NB4 (cell line): ENCODE data around the gene MB.

Experiments
- DNase-seq: peaks from one replicate; pipeline ENCODE4 v3.0.0; 2010; ENCODE audit warnings: low read depth
- H3K4me3 ChIP-seq: one replicate; pipeline ENCODE4 v1.5.1; 2011; ENCODE audit warnings: mild to moderate bottlenecking, low read depth, low read length, moderate library complexity
- MYC ChIP-seq: IDR thresholded peaks from 2 replicates; pipeline ENCODE4 v1.6.1; 2011; ENCODE audit warnings: low read depth, low read length
- POLR2A ChIP-seq: IDR thresholded peaks from 2 replicates; pipeline ENCODE4 v1.6.1; 2011; ENCODE audit warnings: mild to moderate bottlenecking; ENCODE audit not compliant: insufficient read length; ENCODE audit errors: extremely low read depth
- TF ChIP-seq, protein P1 (sequence below): IDR thresholded peaks from one replicate; pipeline ENCODE4 v1.5.1; 2012; ENCODE audit warnings: low read depth, low read length
- TF ChIP-seq, protein P2 (sequence below): IDR thresholded peaks from 2 replicates; pipeline ENCODE4 v1.6.1; 2011; ENCODE audit warnings: low read depth, low read length

Gene MB

DNA sequence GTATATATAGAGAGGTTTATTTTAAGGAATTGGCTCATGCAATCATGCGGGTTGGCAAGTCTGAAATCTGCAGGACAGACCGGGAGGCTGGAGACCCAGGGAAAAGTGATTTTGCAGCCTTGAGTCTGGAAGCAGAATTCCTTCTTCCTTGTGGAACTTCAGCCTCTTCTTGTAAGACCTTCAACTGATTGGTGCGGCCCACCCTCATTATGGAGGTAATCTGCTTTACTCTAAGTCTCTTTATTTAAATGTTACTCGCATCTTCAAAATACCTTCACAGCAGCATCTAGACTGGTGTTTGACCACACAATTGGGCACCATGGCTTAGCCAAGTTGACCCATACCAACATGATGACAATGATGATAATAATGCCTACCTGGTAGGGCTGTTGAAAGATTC lies 17.8 kb downstream of the MB start:
- TF ChIP-seq, protein P1, sequence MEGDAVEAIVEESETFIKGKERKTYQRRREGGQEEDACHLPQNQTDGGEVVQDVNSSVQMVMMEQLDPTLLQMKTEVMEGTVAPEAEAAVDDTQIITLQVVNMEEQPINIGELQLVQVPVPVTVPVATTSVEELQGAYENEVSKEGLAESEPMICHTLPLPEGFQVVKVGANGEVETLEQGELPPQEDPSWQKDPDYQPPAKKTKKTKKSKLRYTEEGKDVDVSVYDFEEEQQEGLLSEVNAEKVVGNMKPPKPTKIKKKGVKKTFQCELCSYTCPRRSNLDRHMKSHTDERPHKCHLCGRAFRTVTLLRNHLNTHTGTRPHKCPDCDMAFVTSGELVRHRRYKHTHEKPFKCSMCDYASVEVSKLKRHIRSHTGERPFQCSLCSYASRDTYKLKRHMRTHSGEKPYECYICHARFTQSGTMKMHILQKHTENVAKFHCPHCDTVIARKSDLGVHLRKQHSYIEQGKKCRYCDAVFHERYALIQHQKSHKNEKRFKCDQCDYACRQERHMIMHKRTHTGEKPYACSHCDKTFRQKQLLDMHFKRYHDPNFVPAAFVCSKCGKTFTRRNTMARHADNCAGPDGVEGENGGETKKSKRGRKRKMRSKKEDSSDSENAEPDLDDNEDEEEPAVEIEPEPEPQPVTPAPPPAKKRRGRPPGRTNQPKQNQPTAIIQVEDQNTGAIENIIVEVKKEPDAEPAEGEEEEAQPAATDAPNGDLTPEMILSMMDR = no peak
- no peak for TF ChIP-seq MYC
- H3K4me3 ChIP-seq = no peak overlapping the region
- DNase-seq = no peak

DNA sequence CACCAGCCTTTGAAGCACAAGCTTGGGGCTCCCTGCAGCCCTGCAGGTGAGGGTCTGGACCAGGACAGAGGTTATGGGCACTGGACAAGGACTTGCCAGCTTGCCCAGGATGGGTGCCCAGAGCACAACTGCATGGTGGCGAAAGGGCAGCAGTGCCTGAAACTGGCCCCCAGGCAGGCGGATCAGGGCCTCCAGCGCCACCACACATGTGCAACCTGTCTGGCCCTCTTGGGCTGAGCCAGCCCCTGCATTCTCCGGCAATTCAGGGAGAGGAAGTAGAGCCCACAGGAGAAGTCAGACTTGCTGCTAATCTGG lies 18.8 kb downstream of the MB start:
- no peak overlapping the region for H3K4me3 ChIP-seq
- DNase-seq = no peak
- no peak for TF ChIP-seq POLR2A
- TF ChIP-seq, protein P1 = no peak
- TF ChIP-seq, protein P2, sequence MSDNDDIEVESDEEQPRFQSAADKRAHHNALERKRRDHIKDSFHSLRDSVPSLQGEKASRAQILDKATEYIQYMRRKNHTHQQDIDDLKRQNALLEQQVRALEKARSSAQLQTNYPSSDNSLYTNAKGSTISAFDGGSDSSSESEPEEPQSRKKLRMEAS = no peak
- TF ChIP-seq MYC = no peak

DNA sequence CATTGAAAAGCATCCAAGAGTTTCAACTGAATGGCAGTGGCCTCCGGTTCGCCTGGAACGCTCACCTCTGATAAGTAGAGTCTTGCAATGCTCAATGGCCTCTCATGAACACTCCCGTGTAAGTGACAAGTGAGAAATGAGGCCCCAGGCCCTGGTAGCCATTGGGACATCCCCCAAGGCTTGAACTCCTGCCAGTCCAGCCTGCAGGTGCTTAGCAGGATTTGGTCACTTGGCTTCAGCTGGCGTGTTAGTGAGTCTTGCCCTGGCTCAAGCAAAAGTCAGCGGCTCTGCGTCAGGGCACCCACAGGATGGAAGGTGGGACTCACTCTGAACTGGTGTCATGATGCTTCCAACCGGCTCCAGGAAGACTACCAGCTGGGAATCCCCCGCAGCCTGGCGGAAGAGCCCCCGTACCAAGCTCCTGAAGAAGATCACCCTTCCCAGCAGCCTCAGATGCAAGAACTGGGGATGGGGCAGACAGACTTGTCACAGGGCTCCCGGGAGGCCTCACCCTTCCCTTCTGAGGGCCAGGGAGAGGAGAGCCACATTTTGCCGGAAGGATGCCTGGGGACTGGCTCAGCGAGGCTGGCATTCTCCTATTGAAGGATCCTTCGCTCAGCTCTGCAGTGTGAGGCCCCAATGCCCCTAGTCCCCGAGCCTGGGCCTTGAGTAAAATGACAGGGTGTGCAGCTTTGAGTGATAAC lies 19.3 kb downstream of the MB start:
- H3K4me3 ChIP-seq = no peak overlapping the region
- no peak for DNase-seq
- TF ChIP-seq MYC (no peak), POLR2A (no peak)
- TF ChIP-seq, protein P1 = no peak
- TF ChIP-seq, protein P2 = no peak

DNA sequence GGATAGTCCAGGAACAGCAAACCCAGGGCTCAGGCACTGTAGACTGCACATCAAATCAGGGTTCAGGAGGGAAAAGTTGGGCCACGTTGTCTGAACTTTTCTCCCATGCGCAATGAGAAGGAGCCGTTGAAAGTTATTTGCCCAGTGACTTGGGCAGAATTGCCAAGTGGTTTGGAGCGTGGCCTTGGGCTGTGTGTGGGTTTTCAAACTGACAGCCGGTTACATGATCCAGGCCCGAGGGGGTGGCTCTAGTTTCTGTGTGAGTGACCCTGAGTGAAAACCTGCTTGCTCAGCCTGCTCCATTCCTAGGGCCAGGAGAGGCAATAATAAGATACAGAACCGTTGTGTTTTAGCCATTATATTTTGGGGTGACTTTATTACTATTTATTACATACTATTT lies 20.3 kb downstream of the MB start:
- TF ChIP-seq, protein P2 = no peak
- no peak for TF ChIP-seq POLR2A
- TF ChIP-seq MYC = no peak
- TF ChIP-seq, protein P1 = no peak
- no peak for DNase-seq
- no peak overlapping the region for H3K4me3 ChIP-seq

DNA sequence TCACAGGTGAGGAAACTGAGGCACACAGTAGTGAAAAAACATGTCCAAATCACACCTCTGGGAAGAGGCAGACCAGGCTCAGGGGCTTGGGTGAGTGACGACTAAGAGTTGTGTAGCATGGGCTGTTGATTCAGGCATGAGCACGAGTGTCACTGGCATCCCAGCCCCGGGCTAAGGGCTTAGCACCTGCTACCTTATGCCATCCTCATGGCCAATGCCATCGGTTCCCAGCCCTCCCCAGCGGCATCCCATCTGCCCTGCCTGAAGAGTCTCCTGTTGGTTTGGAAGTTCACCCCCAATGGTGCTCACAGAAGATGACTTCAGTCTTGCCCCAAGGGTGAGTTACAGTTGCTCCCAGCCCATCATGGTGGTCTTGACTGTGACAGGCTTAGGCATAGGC lies 22.4 kb downstream of the MB start:
- no peak for DNase-seq
- TF ChIP-seq, protein P2 = no peak
- TF ChIP-seq, protein P1 = no peak
- TF ChIP-seq POLR2A (no peak), MYC (no peak)
- H3K4me3 ChIP-seq = no peak overlapping the region
